Fibroblast of the aortic adventitia (primary cell): Measurements from ENCODE around the gene PTGR3. TPM values are rescaled to one million over a fixed set of nuclear protein-coding genes. Genes with fewer than 3 reads are reported as not detected.

Experiments used
- DNase-seq: peaks from one replicate; pipeline ENCODE4 v3.0.0-alpha.2; 2010; ENCODE audit warnings: low read depth
- H3K4me3 ChIP-seq: 2 replicates; pipeline ENCODE4 v1.5.1; 2011; ENCODE audit warnings: low read depth, mild to moderate bottlenecking, control low read depth, low read length, moderate library complexity
- CTCF ChIP-seq: IDR thresholded peaks from 2 replicates; pipeline ENCODE4 v1.5.1; 2011; ENCODE audit warnings: mild to moderate bottlenecking, low read length, control low read depth, inconsistent platforms; ENCODE audit not compliant: insufficient read depth
- total RNA-seq: library from RNA; depleted of rRNA; stranded (reverse); fragments of >200 nt; gene quantifications from 2 replicates; pipeline ENCODE4 v1.2.3, GENCODE V29; 2012; ENCODE audit warnings: low replicate concordance

PTGR3 gene
- total RNA-seq, 1 donor: 14.2 TPM

GRCh38 chr18:75211626-75211952 lies 2.6 kb upstream of the PTGR3 start:
- TF ChIP-seq CTCF: no peak
- peak overlapping the region; percentile 75 for H3K4me3 ChIP-seq
- no peak for DNase-seq

- no peak for TF ChIP-seq CTCF
- peak; percentile 14 for DNase-seq
- peak overlapping the region; percentile 88 for H3K4me3 ChIP-seq
Measured at GRCh38 chr18:75211002-75211621, 2.2 kb upstream of the PTGR3 start.

GRCh38 chr18:75210274-75211001 lies 1.5 kb upstream of the PTGR3 start, which contains the start of gene TSHZ1:
TSHZ1 (plus strand) TSS chr18:75210797; CDS start chr18:75211877, 1,080 bp downstream.
- DNase-seq: peak; percentile 85
- no peak for TF ChIP-seq CTCF
- peak within 1 kb of the TSS; percentile 88 for H3K4me3 ChIP-seq

- H3K4me3 ChIP-seq: peak overlapping the region; percentile 88
- no peak for TF ChIP-seq CTCF
- peak; percentile 56 for DNase-seq
Measured at GRCh38 chr18:75209951-75210258, 966 bp upstream of the PTGR3 start.

- TF ChIP-seq CTCF: no peak
- H3K4me3 ChIP-seq: peak overlapping the region; percentile 88
- no peak for DNase-seq
Measured at GRCh38 chr18:75208836-75209128, 157 bp downstream of the PTGR3 start.

- peak; percentile 57 for DNase-seq
- no peak for TF ChIP-seq CTCF
- H3K4me3 ChIP-seq: peak overlapping the region; percentile 88
Measured at GRCh38 chr18:75208155-75208835, 644 bp downstream of the PTGR3 start.
